ENCODE data around the gene ARF3.

GRCh38 chr12:48934312-48934706 is 23.0 kb downstream of the ARF3 start:
- peak; percentile 29 to 51 (median 46); a peak in 5 of 6 replicates for TF ChIP-seq CTCF (IDR thresholded peaks at IDR 0.05 in 2 of 3, conservative IDR thresholded peaks at IDR 0.05 in 1 of 3; ENCODE audit: borderline replicate concordance in 1 of 3, insufficient read depth in 1 of 3, low read depth in 2 of 3, low read length in 2 of 3)
- TF ChIP-seq EZH2phosphoT487 (IDR thresholded peaks at IDR 0.05; ENCODE audit: borderline replicate concordance): no peak
- no peak for TF ChIP-seq CBX3 (IDR thresholded peaks at IDR 0.05; ENCODE audit: low read depth)
- TF ChIP-seq POLR2AphosphoS5 (IDR thresholded peaks at IDR 0.05; ENCODE audit: low read depth, low read length): no peak
- no peak for TF ChIP-seq CEBPB (IDR thresholded peaks at IDR 0.05; ENCODE audit: low read depth)
- no peak for TF ChIP-seq EZH2 (IDR thresholded peaks at IDR 0.05)

Data from HCT116 (cell line).